OCI-M1 (cell line): ENCODE data around the gene ANGPTL4.
A peak's percentile ranks its signal among the peaks of the same experiment; 100 is the strongest.
"Not testable (repeated sequence)": the region's sequence is repeated elsewhere in the genome, so short reads cannot be mapped to it uniquely, and the experiment has no call there.

Source experiments
- DNase-seq: peaks from one replicate; lab custom pipeline; 2025; lab: John Stamatoyannopoulos, UW

ANGPTL4 gene, protein sequence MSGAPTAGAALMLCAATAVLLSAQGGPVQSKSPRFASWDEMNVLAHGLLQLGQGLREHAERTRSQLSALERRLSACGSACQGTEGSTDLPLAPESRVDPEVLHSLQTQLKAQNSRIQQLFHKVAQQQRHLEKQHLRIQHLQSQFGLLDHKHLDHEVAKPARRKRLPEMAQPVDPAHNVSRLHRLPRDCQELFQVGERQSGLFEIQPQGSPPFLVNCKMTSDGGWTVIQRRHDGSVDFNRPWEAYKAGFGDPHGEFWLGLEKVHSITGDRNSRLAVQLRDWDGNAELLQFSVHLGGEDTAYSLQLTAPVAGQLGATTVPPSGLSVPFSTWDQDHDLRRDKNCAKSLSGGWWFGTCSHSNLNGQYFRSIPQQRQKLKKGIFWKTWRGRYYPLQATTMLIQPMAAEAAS

DNA sequence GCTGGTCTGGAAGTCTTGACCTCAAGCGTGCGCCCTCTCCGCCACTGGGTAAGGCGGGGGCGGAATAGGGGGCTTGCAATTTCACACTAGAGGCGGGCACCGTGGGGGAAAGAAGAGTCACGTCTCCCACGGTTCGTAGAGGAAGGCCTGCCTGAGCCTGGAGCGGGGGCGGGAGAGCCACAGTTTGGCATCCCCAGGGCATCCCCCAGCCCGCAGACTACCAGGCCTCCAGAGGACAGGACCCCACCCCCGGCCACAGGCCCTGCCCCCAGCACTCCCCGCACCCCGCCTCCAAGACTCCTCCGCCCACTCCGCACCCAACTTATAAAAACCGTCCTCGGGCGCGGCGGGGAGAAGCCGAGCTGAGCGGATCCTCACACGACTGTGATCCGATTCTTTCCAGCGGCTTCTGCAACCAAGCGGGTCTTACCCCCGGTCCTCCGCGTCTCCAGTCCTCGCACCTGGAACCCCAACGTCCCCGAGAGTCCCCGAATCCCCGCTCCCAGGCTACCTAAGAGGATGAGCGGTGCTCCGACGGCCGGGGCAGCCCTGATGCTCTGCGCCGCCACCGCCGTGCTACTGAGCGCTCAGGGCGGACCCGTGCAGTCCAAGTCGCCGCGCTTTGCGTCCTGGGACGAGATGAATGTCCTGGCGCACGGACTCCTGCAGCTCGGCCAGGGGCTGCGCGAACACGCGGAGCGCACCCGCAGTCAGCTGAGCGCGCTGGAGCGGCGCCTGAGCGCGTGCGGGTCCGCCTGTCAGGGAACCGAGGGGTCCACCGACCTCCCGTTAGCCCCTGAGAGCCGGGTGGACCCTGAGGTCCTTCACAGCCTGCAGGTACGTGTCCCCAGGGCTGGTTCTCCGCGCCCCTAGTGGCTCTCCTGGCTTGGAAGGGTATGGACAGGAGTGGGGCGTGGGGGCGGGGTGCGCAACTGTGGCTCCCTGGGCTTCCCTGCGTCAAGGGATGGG, at the start of gene ANGPTL4:
Gene ANGPTL4, plus strand, starts transcription at position 353 of the 969 bp plus-strand sequence. Its CDS starts 167 bp downstream, at position 520.
- DNase-seq, result peak; percentile 57

DNA sequence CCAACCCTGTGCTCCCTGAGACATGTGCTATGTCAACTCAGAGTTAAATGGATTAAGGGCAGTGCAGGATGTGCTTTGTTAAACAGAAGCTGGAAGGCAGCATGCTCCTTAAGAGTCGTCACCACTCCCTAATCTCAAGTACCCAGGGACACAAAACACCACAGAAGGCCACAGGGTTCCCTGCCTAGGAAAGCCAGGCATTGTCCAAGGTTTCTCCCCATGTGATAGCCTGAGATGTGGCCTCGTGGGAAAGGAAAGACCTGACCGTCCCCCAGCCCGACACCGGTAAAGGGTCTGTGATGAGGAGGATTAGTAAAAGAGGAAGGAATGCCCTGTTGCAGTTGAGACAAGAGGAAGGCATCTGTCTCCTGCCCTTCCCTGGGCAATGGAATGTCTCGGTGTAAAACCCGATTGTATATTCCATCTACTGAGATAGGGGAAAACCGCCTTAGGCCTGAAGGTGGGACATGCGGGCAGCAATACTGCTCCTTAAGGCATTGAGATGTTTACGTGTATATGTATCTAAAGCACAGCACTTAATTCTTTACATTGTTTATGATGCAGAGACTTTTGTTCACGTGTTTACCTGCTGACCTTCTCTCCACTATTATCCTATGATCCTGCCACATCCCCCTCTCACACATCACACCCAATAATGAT, 48.8 kb upstream of the ANGPTL4 start:
- DNase-seq, result not testable (repeated sequence)

DNA sequence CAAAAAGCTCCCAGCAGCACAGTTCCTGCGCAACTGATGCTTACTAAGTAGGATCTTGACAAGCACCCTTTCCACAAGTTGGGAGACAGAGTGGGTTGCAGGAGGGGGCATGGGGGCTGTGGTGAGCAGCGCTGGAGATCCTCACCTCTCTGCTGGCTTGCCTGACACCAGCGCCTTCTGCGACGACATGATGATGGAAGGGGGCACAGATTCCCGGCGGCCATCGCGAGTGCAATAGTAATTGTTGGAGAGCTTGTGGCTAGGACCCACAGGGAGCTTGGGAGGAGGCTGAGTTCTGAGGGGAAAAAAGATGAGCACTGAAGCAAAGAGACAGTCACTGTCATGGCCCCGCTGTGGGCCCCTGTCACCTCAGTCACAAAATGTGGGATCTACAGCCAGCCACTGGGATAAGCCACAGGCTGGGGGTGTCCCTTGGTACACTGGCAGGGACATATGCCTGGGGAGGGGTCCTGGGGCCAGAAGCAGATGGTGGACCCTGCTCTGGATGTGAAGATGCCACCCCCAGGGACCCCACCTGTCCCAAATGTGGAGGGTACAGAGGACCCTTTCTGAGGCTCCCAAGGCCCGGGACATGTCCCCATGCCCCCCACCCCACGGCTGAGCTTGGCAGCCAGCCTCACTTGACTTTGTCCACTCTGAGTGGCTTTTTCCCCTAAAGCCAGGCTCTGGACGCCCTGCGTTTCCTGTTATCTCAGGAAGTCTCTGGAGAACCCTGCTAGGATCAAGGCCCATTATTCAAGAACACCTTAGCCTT, 47.4 kb upstream of the ANGPTL4 start:
- no peak for DNase-seq

DNA sequence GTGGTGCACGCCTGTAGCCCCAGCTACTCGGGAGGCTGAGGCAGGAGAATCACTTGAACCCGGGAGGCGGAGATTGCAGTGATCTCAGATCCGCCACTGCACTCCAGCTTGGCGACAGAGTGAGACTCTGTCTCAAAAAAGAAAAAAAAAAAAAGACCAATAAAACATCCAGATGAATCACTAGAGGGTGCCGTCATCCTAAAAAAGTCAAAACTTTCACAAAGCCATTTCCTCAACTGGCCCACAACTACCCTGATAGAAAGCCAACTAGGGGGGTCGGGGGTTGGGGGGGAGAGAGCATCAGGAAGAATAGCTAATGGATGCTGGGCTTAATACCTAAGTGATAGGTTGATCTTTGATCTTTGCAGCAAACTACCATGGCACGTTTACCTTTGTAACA, 45.1 kb upstream of the ANGPTL4 start:
- DNase-seq, result peak; percentile 33

DNA sequence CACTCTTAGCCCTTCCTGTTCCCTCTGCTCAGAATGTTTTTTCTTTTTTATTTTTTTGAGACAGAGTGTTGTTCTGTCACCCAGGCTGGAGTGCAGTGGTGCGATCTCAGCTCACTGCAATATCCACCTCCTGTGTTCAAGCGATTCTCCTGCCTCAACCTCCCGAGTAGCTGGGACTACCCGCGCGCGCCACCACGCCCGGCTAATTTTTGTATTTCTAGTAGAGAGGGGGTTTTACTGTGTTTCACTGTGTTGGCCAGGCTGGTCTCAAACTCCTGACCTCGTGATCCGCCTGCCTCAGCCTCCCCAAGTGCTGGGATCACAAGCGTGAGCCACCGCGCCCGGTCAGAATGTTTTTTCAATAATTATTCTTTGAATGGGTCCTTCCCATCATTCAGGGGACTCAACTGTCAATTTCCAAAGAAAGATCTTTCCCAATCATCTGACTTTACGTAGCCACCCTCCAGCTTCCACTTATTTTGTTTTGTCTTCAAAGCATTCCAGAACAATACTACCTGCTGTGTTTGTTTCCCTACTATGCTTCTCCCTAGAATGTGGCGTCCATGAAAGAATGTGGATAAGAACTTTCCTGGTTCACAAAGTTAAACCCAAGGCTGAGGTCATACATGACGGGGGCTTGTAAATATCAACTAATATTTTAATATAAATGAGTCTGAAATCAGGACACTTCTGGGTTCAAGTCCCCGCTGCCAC, 44.0 kb upstream of the ANGPTL4 start:
- no peak for DNase-seq

DNA sequence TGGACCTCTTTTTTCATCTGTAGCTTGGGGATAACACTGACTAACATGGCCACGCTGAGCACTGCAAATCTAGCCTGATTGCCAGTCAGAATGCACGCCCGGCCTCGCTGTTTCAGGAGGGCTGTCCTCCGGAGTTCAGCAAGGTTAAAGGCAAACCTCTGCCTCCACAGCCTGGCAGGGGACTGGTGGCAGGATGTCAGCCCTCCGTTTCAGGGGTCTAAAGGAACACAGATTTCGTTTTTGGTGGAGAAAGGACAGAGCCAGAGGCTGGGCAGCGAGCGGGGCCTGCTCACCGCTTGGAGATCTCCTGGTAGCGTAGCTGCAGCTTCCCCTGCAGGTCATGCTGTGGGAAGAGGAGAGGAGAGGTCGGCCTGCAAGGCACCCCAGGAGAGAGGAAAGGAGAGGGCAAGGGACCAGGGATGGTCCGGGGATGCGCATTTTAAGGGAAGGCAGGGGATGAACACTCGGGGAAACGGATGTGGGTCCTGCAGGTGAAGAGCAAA, 43.3 kb upstream of the ANGPTL4 start:
- peak; percentile 63 for DNase-seq

DNA sequence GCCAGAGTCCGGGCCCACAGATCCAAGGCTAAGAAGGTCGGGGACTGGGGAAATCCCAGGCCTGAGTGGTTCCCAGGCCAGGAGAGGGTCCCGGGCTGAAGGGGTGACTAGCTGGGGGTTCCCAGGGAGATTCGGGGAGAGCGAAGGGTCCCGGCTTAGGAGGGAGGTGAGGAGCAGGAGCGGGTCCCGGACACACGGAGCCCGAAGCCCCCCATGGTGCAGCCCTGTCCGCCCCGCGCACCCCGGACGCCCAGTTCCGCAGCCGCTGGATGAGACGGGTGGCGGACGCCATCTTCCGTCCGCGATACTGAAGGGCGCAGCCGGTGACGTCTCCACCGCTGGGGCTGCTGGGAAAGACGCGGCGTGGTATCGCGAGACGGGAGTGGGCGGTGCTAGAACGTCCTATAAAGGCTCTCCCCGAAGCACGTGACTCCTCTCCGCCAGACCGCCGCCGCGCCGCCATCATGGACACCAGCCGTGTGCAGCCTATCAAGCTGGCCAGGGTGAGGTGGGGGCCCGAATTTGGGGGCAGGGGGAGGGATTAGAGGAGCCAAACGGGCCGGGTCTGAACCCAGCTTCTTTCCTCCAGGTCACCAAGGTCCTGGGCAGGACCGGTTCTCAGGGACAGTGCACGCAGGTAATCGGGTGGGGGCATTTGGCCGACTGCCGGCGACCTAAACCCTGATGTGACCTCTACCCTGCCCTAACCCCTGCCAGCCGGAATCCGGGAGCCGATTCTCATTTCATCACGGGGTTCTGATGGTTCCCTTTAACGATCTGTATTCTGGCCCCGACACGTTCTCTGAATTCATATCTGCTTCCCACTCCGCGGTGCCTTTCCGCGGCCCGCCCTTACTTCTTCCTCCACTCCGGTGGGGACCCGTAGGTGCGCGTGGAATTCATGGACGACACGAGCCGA, 42.6 kb upstream of the ANGPTL4 start, which contains the start of the genes NDUFA7 and RPS28:
Gene NDUFA7, minus strand, starts transcription at position 309 of the 919 bp plus-strand sequence. Its CDS starts 17 bp downstream, at position 292.
Gene RPS28, plus strand, starts transcription at position 430 of the 919 bp plus-strand sequence. Its CDS starts 35 bp downstream, at position 465.
- peak; percentile 99 for DNase-seq

DNA sequence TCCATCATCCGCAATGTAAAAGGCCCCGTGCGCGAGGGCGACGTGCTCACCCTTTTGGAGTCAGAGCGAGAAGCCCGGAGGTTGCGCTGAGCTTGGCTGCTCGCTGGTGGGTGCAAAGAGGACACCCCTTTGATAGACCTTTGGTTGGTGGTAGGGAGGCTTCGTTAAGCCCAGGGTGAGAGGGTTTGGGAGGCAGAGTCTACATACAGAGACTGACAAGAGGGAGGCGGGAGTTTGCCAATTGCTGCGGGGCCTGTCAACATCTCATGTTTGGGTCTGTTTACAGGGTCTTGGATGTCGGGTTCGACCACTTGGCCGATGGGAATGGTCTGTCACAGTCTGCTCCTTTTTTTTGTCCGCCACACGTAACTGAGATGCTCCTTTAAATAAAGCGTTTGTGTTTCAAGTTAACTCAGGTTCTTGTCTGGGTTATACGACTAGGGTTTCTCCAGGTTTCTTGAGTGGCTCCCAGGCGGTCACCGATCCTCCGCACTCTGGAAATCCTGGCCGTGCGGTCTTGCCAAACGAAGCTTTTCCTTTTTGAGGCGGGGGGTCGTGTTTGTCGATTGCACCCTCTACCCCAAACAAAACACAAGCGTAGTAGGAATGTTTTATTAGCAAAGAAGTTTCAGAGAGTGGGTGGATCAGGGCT, 41.8 kb upstream of the ANGPTL4 start:
- DNase-seq, result peak; percentile 60

DNA sequence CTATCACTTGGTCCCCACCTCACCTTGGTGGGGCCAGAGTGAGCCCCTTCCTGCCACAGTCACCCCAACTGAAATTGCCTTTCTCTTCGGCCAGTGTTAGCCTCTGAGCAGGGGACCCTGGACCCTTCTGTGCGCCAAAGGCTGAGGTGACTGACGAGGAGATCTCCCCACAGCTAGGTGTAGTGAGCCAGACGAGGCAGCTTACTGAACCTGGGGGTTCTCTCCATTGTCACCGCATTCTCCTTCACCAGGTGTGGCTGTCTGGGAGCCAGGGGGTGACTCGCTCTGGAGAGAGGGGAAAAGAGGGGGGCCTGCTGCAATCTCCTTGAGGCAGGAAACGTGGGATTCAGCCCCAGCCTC, 41.3 kb upstream of the ANGPTL4 start:
- DNase-seq, result no peak

DNA sequence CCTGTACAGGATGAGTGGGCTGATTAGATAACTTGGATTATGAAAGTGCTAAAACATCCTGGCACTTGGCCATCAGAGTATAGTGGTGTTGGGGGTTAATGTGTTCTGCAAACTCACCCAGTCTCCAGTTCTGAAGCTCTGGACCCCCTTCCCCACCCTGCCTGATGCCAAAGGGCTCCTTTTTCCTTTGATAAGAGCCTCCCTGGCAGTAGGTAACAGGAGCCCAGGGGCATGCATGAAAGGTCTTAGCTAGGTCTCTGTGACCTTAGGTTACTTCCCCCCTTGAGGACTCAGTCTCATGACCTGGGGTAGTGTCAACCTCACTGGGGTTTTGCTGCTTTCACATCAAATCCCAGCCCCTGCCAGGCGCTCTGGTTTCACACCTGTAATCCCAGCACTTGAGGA, 40.2 kb upstream of the ANGPTL4 start:
- DNase-seq, result peak; percentile 29

DNA sequence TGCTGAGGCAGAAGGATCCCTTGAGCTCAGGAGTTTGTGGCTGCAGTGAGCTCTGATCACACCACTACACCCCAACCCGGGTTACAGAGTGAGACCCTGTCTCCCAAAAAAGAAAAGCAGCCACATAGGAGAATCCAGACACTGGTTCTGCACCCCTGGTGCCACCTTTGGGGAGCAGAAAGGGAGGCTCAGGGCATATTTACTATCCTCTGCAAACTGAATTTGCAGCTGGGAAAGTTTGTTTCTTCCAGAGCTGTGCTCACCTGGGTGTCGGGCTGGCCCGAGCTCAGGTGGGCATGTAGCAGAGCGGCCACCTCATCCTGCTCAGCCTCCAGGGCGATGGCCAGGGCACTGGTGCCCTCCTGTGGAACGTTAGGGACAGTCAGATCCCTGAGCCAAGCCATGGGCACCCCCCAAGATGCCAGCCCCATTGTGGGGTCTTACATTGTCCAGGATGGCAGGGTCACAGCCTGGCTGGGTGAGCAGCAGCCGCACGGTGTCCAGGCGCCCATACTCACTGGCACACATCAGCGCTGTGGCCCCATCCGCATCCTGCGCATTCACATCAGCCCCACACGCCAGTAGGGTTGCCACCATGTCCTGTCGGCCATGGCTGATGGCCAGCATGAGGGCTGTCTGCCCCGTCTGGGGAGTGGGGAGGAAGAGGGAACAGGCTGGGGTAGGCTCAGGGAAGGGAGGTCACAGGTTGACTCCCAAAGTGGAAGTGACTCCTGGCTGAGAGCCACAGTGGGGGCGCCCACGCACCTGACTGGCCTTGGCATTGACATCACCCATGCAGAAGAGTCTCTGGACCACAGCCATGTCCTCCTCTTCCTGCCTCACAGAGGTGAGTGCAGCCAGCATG, 39.5 kb upstream of the ANGPTL4 start:
- no peak for DNase-seq

DNA sequence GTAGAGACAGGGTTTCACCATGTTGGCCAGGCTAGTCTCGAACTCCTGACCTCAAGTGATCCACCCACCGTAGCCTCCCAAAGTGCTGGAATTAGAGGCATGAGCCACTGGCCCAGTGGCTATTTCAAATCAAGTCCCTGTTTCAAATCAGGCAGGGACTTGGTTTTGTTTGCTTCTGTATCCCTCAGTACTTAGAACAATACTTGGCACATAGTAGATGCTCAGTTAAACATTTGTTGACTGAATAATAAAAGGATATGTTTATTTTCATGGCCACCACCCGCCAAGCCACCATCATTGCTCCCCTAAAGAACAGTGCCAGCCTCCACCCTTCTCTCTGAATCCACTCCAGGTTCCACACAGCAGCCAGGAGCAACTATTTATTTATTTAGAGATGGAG, 38.5 kb upstream of the ANGPTL4 start:
- DNase-seq, result no peak

DNA sequence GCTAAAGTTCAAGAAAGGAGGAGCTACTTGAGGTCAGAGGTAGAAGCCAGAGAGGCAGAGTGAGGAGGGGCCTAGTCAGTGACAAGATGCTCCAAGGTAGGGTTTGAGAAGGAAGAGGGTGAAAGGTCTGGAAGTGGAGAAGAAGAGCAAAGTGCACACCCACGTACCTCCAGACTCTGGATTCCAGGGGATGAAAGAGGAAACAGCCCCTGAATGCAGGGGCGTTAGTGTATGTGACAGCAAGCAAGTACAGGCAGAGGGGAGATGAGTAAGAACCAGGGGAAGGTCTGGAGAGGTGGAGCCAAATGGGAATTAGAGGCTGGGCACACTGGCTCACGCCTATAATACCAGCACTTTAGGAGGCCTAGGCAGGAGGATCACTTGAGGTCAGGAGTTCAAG, 34.0 kb upstream of the ANGPTL4 start:
- DNase-seq, result no peak

DNA sequence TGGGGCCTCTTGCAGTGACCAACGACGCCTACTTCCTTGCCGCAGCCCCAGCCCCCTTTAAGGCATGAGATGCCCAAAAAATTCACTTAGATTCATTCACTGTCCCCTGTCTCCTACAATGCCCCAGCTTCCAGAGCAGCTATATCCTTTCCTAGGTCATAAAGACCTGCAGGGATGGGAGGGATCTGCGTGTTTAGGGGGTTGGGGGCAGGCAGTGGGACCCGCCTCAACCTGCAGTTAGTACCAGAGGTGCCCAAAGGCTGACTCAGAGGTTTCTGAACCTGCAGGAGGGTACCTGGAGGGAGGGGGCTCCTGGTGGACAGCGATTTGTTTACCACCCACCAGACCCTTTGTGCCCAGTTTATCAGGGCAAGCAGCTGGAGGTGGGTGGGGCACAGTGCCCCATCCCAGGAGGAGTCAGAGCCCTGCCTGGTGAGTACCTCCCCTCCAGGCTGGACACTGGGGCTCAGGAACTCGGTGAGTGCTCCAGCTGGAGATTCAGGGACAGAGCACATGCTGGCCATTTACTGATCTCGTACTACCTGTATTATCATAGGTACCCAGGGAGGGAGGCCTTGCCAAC, 32.6 kb upstream of the ANGPTL4 start:
- DNase-seq, result no peak

DNA sequence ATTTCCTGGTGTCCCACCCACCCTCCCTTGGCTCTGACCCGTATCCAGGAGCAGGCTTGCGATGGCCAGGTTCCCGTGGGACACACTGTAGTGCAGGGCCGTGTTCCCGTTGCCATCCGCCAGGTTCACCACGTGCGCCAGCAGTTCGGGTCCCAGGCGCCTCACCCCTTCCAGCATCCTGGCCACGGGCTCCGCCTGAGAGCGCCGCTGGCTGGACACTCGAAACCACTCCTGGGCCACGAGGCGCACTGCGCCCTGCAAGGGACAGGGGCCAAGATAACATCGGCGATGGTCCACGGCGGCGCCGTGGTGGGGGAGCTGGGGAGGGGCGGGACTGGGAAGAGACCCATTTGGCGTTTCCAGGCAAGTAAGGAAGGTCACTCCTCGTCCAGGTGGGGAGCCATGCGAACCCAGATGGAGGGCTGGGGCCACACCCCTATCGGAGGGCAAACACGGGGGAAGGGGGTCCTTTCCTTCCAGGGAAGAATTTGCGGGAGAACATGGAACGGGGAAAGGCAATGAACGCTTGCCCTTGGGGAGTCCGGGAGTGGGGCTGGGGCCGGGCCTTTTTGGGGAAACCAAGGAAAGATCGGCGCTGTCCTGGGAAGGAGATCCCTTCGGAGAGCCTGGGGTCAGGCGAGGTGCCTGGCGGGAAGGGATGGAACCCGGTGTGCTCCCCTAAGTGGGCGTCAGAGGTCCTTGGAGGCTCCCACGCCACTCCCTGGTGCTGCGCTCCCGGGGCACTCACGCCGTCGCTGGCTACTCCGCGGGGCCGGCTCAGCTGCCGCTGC, 30.8 kb upstream of the ANGPTL4 start:
- DNase-seq, result no peak

DNA sequence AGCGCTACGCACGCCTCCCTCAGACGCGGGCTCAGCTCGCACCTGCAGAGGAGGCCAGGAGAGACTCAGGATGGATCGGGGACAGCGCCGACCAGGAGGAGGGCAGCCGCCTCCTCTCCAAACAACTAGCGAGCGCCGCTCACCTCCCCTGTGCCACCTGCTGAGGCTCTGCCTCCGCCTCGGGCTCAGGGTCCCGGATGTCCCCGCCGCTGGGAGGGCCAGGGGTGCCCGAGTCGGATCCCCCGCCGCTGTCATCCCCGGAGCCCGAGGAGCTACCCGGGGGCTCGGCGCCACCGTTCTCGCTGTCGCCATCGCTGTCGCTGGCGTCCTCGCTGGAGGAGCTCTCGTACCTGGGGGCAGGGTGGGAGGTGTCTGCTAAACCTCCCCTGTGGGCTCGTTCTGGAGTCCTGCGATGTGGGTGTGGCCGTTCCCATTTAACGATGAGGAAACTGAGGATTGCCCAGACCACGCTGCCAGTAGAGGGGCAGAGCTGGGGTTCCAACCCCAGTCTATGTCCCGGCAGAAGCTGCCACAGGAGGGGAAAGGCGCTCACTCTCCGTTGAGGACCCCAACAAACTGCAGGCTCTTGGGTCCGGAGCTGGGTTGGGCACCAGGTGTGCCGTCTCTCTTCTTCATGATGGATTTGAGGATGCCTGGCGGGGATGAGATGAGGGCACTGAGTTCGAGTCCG, 30.0 kb upstream of the ANGPTL4 start:
- no peak for DNase-seq
